Measurements from ENCODE around the gene TRAF7. TPM values are rescaled to one million over a fixed set of nuclear protein-coding genes. Genes with fewer than 3 reads are reported as not detected.

TRAF7 gene
- total and polyA plus RNA-seq, 2 of the 13 experiments (the other 11 are each of a cell fraction or from before 2014, with no cell fraction given): 47.9 to 65.6 TPM

DNA sequence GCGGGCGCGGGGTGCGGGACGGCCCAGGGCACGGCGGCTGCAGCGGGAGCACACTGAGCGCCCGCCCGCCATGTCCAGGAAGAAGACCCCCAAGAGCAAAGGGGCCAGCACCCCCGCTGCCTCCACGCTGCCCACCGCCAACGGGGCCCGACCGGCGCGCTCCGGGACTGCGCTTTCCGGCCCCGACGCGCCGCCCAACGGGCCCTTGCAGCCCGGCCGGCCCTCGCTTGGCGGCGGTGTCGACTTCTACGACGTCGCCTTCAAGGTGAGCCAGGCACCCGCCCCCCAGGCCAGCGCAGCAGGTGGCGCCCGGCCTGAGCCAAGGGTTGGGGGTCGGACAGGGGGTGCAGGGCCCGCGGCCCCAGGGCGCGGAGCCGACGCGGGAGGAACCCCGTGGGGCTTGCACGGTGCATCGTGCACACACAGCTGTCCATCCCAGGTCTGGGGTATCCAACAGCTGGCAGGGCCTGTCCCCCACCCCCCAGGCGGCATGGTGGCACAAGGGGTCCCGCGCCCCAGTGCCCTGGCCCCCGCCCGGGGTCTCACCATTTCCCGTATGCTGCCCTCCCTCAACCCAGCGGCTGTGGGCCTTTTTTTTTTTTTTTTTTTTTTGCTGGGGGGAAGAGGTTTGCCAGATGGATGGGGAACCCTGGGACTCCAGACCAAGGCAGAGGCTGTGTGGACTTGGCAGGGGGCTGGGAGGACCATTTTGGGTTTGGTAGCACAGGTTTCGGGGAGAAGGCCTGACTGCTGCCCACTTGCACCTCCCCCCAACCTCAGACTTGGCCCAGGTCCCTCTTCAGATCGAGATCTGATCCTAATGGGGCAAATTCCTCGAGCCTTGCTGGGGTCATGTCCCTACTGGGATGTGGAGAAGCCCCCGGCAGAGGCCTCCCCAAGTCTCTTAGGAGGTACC lies 6.6 kb upstream of the TRAF7 start (continued):
- TF ChIP-seq, protein P1, sequence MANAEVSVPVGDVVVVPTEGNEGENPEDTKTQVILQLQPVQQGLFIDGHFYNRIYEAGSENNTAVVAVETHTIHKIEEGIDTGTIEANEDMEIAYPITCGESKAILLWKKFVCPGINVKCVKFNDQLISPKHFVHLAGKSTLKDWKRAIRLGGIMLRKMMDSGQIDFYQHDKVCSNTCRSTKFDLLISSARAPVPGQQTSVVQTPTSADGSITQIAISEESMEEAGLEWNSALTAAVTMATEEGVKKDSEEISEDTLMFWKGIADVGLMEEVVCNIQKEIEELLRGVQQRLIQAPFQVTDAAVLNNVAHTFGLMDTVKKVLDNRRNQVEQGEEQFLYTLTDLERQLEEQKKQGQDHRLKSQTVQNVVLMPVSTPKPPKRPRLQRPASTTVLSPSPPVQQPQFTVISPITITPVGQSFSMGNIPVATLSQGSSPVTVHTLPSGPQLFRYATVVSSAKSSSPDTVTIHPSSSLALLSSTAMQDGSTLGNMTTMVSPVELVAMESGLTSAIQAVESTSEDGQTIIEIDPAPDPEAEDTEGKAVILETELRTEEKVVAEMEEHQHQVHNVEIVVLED (CRISPR knock-in tag; IDR thresholded peaks at IDR 0.05; ENCODE audit: borderline replicate concordance): no peak
- TF ChIP-seq U2AF2 (IDR thresholded peaks at IDR 0.05; ENCODE audit: low read depth, low read length) (no peak), ESRRA (CRISPR knock-in tag; IDR thresholded peaks at IDR 0.05; ENCODE audit: low read depth) (no peak), ZNF816 (CRISPR knock-in tag; IDR thresholded peaks at IDR 0.05; ENCODE audit: borderline replicate concordance) (no peak), ONECUT2 (CRISPR knock-in tag; IDR thresholded peaks at IDR 0.05) (no peak), ZNF160 (CRISPR knock-in tag; IDR thresholded peaks at IDR 0.05) (no peak), ZNF253 (CRISPR knock-in tag; IDR thresholded peaks at IDR 0.05; ENCODE audit: borderline replicate concordance) (no peak), TAF15 (IDR thresholded peaks at IDR 0.05; ENCODE audit: low read depth, low read length, poor library complexity, severe bottlenecking) (peak; percentile 4), MTF2 (CRISPR knock-in tag; IDR thresholded peaks at IDR 0.05; ENCODE audit: borderline replicate concordance) (no peak; the same call in 1 of the 2 replicates), NCOA5 (CRISPR knock-in tag; IDR thresholded peaks at IDR 0.05) (no peak), ZNF30 (CRISPR knock-in tag; IDR thresholded peaks at IDR 0.05) (0 out of 2 replicates have a peak, but pooled peaks have one; percentile 23), ZFYVE20 (CRISPR knock-in tag; IDR thresholded peaks at IDR 0.05; ENCODE audit: borderline replicate concordance, low read depth) (0 out of 2 replicates have a peak, but pooled peaks have one; percentile 31), PCBP1 (IDR thresholded peaks at IDR 0.05; ENCODE audit: borderline replicate concordance, low read depth, low read length) (0 out of 2 replicates have a peak, but pooled peaks have one; percentile 20), ZMYM4 (CRISPR knock-in tag; IDR thresholded peaks at IDR 0.05) (peak; percentile 41; the same call in 1 of the 2 replicates), SKI (IDR thresholded peaks at IDR 0.05; ENCODE audit: partially characterized antibody) (peak; percentile 22)
- TF ChIP-seq, protein P2, sequence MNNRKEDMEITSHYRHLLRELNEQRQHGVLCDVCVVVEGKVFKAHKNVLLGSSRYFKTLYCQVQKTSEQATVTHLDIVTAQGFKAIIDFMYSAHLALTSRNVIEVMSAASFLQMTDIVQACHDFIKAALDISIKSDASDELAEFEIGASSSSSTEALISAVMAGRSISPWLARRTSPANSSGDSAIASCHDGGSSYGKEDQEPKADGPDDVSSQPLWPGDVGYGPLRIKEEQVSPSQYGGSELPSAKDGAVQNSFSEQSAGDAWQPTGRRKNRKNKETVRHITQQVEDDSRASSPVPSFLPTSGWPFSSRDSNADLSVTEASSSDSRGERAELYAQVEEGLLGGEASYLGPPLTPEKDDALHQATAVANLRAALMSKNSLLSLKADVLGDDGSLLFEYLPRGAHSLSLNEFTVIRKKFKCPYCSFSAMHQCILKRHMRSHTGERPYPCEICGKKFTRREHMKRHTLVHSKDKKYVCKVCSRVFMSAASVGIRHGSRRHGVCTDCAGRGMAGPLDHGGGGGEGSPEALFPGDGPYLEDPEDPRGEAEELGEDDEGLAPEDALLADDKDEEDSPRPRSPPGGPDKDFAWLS (CRISPR knock-in tag; IDR thresholded peaks at IDR 0.05; ENCODE audit: borderline replicate concordance): no peak
- TF ChIP-seq, protein P3, sequence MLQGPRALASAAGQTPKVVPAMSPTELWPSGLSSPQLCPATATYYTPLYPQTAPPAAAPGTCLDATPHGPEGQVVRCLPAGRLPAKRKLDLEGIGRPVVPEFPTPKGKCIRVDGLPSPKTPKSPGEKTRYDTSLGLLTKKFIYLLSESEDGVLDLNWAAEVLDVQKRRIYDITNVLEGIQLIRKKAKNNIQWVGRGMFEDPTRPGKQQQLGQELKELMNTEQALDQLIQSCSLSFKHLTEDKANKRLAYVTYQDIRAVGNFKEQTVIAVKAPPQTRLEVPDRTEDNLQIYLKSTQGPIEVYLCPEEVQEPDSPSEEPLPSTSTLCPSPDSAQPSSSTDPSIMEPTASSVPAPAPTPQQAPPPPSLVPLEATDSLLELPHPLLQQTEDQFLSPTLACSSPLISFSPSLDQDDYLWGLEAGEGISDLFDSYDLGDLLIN (CRISPR knock-in tag; IDR thresholded peaks at IDR 0.05; ENCODE audit: borderline replicate concordance): no peak
- TF ChIP-seq, protein P4, sequence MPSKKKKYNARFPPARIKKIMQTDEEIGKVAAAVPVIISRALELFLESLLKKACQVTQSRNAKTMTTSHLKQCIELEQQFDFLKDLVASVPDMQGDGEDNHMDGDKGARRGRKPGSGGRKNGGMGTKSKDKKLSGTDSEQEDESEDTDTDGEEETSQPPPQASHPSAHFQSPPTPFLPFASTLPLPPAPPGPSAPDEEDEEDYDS (CRISPR knock-in tag; IDR thresholded peaks at IDR 0.05): no peak
- TF ChIP-seq, protein P5, sequence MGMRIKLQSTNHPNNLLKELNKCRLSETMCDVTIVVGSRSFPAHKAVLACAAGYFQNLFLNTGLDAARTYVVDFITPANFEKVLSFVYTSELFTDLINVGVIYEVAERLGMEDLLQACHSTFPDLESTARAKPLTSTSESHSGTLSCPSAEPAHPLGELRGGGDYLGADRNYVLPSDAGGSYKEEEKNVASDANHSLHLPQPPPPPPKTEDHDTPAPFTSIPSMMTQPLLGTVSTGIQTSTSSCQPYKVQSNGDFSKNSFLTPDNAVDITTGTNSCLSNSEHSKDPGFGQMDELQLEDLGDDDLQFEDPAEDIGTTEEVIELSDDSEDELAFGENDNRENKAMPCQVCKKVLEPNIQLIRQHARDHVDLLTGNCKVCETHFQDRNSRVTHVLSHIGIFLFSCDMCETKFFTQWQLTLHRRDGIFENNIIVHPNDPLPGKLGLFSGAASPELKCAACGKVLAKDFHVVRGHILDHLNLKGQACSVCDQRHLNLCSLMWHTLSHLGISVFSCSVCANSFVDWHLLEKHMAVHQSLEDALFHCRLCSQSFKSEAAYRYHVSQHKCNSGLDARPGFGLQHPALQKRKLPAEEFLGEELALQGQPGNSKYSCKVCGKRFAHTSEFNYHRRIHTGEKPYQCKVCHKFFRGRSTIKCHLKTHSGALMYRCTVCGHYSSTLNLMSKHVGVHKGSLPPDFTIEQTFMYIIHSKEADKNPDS (CRISPR knock-in tag; IDR thresholded peaks at IDR 0.05): peak; percentile 45; the same call in 1 of the 2 replicates
- TF ChIP-seq, protein P6, sequence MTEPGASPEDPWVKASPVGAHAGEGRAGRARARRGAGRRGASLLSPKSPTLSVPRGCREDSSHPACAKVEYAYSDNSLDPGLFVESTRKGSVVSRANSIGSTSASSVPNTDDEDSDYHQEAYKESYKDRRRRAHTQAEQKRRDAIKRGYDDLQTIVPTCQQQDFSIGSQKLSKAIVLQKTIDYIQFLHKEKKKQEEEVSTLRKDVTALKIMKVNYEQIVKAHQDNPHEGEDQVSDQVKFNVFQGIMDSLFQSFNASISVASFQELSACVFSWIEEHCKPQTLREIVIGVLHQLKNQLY (CRISPR knock-in tag; IDR thresholded peaks at IDR 0.05): no peak
